Neural cell (in vitro differentiated cells): ENCODE results near the gene C9orf78.

Experiments used
- EP300 ChIP-seq: fragments of 450-650 bp; conservative IDR thresholded peaks from 2 replicates; pipeline ENCODE4 v1.6.1; 2014; ENCODE audit warnings: antibody characterized with exemption, mild to moderate bottlenecking, moderate library complexity; ENCODE audit not compliant: poor library complexity, severe bottlenecking
- EZH2 ChIP-seq: fragments of 200-600, 300-800 bp; shearing (Covaris generic), sonication (generic); IDR thresholded peaks from 2 replicates; pipeline ENCODE4 v1.6.1; 2014; ENCODE audit warnings: antibody characterized with exemption, low read length, borderline replicate concordance, mild to moderate bottlenecking; ENCODE audit not compliant: insufficient read depth, poor library complexity, severe bottlenecking
- RAD21 ChIP-seq: fragments of 450-650 bp; conservative IDR thresholded peaks from 2 replicates; pipeline ENCODE4 v1.6.1; 2014; ENCODE audit warnings: antibody characterized with exemption, mild to moderate bottlenecking, moderate library complexity
- SMC3 ChIP-seq: fragments of 450-650 bp; conservative IDR thresholded peaks from 2 replicates; pipeline ENCODE4 v1.6.1; 2014; ENCODE audit warnings: antibody characterized with exemption, mild to moderate bottlenecking, moderate library complexity; ENCODE audit not compliant: poor library complexity
- TAF1 ChIP-seq: IDR thresholded peaks from 2 replicates; pipeline ENCODE4 v1.6.1; 2012; ENCODE audit warnings: low read depth
- TF ChIP-seq, protein P1 (sequence below): fragments of 450-650 bp; IDR thresholded peaks from 2 replicates; pipeline ENCODE4 v1.5.1; 2014; ENCODE audit warnings: antibody characterized with exemption, mild to moderate bottlenecking, moderate library complexity; ENCODE audit not compliant: poor library complexity, severe bottlenecking
- TF ChIP-seq, protein P2 (sequence below): IDR thresholded peaks from 2 replicates; pipeline ENCODE4 v1.6.1; 2012; ENCODE audit warnings: borderline replicate concordance

DNA sequence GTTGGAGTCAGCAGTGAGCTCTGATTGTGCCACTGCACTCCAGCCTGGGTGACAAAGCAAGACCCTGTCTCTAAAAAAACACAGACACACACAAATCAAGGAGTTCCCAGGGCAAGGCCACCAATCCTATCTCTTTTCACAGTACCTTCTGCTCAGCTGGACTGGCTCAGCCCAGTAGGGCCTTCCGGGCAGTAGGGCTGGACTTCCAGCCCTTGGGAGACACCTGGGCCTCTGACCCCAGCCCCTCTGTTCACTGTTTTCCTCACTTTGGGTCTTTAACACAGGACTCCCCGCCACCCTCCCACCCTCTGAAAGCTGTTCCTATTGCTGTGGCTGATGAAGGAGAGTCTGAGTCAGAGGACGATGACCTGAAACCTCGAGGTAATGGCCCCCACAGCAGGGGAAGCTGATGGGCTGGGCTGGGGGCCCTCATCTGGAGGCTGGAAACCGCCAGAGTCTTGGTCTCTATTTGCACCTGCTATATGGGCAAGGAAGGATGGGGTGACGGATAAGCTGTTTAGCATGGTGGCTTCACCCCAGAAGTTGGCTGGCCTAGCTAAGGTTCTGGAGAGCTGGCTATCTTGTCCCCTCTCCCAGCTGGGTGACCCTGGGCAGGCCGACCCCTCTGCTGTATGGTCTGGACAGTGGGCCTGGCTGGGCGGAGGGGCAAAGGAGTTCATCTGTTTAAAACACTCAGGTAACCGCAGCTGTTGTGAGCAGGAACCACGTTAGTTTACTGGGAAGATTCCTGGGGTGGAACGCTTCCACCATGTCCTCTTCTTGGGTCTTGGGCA lies 25.8 kb upstream of the C9orf78 start:
- TF ChIP-seq, protein P1, sequence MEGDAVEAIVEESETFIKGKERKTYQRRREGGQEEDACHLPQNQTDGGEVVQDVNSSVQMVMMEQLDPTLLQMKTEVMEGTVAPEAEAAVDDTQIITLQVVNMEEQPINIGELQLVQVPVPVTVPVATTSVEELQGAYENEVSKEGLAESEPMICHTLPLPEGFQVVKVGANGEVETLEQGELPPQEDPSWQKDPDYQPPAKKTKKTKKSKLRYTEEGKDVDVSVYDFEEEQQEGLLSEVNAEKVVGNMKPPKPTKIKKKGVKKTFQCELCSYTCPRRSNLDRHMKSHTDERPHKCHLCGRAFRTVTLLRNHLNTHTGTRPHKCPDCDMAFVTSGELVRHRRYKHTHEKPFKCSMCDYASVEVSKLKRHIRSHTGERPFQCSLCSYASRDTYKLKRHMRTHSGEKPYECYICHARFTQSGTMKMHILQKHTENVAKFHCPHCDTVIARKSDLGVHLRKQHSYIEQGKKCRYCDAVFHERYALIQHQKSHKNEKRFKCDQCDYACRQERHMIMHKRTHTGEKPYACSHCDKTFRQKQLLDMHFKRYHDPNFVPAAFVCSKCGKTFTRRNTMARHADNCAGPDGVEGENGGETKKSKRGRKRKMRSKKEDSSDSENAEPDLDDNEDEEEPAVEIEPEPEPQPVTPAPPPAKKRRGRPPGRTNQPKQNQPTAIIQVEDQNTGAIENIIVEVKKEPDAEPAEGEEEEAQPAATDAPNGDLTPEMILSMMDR, result no peak
- no peak for TF ChIP-seq RAD21
- TF ChIP-seq EZH2, result no peak
- TF ChIP-seq SMC3, result no peak
- no peak for TF ChIP-seq TAF1
- TF ChIP-seq, protein P2, sequence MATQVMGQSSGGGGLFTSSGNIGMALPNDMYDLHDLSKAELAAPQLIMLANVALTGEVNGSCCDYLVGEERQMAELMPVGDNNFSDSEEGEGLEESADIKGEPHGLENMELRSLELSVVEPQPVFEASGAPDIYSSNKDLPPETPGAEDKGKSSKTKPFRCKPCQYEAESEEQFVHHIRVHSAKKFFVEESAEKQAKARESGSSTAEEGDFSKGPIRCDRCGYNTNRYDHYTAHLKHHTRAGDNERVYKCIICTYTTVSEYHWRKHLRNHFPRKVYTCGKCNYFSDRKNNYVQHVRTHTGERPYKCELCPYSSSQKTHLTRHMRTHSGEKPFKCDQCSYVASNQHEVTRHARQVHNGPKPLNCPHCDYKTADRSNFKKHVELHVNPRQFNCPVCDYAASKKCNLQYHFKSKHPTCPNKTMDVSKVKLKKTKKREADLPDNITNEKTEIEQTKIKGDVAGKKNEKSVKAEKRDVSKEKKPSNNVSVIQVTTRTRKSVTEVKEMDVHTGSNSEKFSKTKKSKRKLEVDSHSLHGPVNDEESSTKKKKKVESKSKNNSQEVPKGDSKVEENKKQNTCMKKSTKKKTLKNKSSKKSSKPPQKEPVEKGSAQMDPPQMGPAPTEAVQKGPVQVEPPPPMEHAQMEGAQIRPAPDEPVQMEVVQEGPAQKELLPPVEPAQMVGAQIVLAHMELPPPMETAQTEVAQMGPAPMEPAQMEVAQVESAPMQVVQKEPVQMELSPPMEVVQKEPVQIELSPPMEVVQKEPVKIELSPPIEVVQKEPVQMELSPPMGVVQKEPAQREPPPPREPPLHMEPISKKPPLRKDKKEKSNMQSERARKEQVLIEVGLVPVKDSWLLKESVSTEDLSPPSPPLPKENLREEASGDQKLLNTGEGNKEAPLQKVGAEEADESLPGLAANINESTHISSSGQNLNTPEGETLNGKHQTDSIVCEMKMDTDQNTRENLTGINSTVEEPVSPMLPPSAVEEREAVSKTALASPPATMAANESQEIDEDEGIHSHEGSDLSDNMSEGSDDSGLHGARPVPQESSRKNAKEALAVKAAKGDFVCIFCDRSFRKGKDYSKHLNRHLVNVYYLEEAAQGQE, result no peak
- no peak for TF ChIP-seq EP300
